Stomach (tissue), 9 donors: ENCODE results near the gene NAT9. TPM values are rescaled to one million over a fixed set of nuclear protein-coding genes. Genes with fewer than 3 reads are reported as not detected.

ENCODE experiments used
- DNase-seq, 2 donors: peaks; one replicate each; pipeline versions ENCODE4 v3.0.0 to v3.0.0-alpha.2; 2013 to 2019
- H3K27ac ChIP-seq, 5 donors: fragments of 200-600 bp in 4 of 5; sonication (generic) in 4 of 5; one replicate each; pipeline ENCODE4 v1.5.1; 2013 to 2019; ENCODE audit warnings: mild to moderate bottlenecking in 1 of 5, moderate library complexity in 1 of 5
- H3K27me3 ChIP-seq, 3 donors: fragments of 200-600 bp; sonication (generic); one replicate each; pipeline ENCODE4 v1.5.1; 2017 to 2019; ENCODE audit warnings: mixed run types in 1 of 3
- H3K36me3 ChIP-seq, 4 donors: fragments of 200-600 bp; sonication (generic); 1 replicate in 3 of 4; 2 replicates in 1 of 4; pipeline ENCODE4 v1.5.1; 2016 to 2019
- H3K4me1 ChIP-seq, 4 donors: fragments of 200-600 bp; sonication (generic); one replicate each; pipeline ENCODE4 v1.5.1; 2016 to 2019
- H3K4me3 ChIP-seq, 4 donors: fragments of 200-600 bp; sonication (generic) in 3 of 4; one replicate each; pipeline ENCODE4 v1.5.1; 2016 to 2019; ENCODE audit warnings: mild to moderate bottlenecking in 1 of 4
- H3K9me3 ChIP-seq, 4 donors: fragments of 200-600 bp; sonication (generic); one replicate each; pipeline ENCODE4 v1.5.1; 2016 to 2019
- EP300 ChIP-seq: sonication (generic); formaldehyde crosslinking; IDR thresholded peaks from one replicate; pipeline ENCODE4 v1.6.1; 2017; ENCODE audit warnings: antibody characterized with exemption
- POLR2A ChIP-seq, 4 donors: fragments of 450-650 bp; IDR thresholded peaks; one replicate each; pipeline ENCODE4 v1.6.1; 2016; ENCODE audit warnings: antibody characterized with exemption in 4 of 4, control low read depth in 2 of 4, mild to moderate bottlenecking in 1 of 4, moderate library complexity in 1 of 4
- POLR2AphosphoS5 ChIP-seq, 3 donors: sonication (generic); formaldehyde crosslinking; IDR thresholded peaks; one replicate each; pipeline ENCODE4 v1.6.1; 2016; ENCODE audit warnings: antibody characterized with exemption in 3 of 3
- WGBS, 5 donors: extraction: QIAGEN DNeasy Blood & Tissue Kit in 3 of 5; methylation state at CpG; one replicate each; pipeline versions ENCODE4 v1.1.5 to v1.1.7; 2013 to 2018; 5-methylcytosine and 5-hydroxymethylcytosine counted together
- intact Hi-C: fragments of 100-400 bp; cut with DNase I; formaldehyde crosslinking; loops from one replicate; pipeline ENCODE4 v1.15.1; 2023; ENCODE audit warnings: low total_unique reads
- polyA plus RNA-seq, 3 donors: library from polyadenylated mRNA; stranded (reverse); fragments of 200-250 nt; gene quantifications; one replicate each; pipeline ENCODE4 v1.2.3, GENCODE V29; 2013
- total RNA-seq, 5 donors: library from RNA; depleted of rRNA; stranded (reverse); fragments of >200 nt; gene quantifications; one replicate each; pipeline versions ENCODE4 v1.1.0 to v1.2.3, GENCODE V29; 2014 to 2016
- TF ChIP-seq, protein P1 (sequence below), 7 experiments: fragments of 450-650 bp in 4 of 7; fragments of 200-600 bp in 3 of 7; sonication (generic) in 3 of 7; IDR thresholded peaks; one replicate each; pipeline ENCODE4 v1.5.1; 2016 to 2019; ENCODE audit warnings: antibody characterized with exemption in 7 of 7, control low read depth in 2 of 7, mild to moderate bottlenecking in 1 of 7
- donor health status: healthy with polysubstance abuse.
- donor health status: Bipolar disorder and iron deficiency.
- donor health status: healthy.

NAT9 gene
- total and polyA plus RNA-seq, 8 donors, result 14.5 to 33.5 (median 21.9) TPM

- H3K27me3 ChIP-seq, result no peaks in the 10 kb centered on the region
- intact Hi-C loops, result loop anchor here (5.0 kb wide), 1 partner anchor 70 kb away; no protein-coding TSS in a partner anchor
- no peak for DNase-seq
- no peak overlapping the region for H3K4me3 ChIP-seq
- H3K4me1 ChIP-seq, result peaks cover 0 to 13% (median 0%) of the 10 kb centered on the region in 4 donors
- H3K27ac ChIP-seq, result no peak overlapping the region
- H3K9me3 ChIP-seq, result no peaks in the 10 kb centered on the region
- H3K36me3 ChIP-seq, result peaks cover 40 to 87% (median 81%) of the 10 kb centered on the region in 4 donors
- WGBS, 5 donors, result 89 to 96% (median 94%) methylated on average over 12 of the region's 12 CpGs
- TF ChIP-seq POLR2AphosphoS5 (IDR thresholded peaks at IDR 0.05) (no peak), EP300 (no peak), POLR2A (IDR thresholded peaks at IDR 0.05) (no peak)
- TF ChIP-seq, protein P1, sequence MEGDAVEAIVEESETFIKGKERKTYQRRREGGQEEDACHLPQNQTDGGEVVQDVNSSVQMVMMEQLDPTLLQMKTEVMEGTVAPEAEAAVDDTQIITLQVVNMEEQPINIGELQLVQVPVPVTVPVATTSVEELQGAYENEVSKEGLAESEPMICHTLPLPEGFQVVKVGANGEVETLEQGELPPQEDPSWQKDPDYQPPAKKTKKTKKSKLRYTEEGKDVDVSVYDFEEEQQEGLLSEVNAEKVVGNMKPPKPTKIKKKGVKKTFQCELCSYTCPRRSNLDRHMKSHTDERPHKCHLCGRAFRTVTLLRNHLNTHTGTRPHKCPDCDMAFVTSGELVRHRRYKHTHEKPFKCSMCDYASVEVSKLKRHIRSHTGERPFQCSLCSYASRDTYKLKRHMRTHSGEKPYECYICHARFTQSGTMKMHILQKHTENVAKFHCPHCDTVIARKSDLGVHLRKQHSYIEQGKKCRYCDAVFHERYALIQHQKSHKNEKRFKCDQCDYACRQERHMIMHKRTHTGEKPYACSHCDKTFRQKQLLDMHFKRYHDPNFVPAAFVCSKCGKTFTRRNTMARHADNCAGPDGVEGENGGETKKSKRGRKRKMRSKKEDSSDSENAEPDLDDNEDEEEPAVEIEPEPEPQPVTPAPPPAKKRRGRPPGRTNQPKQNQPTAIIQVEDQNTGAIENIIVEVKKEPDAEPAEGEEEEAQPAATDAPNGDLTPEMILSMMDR (IDR thresholded peaks at IDR 0.05), result no peak
Measured at GRCh38 chr17:74792586-74793105, 16.5 kb upstream of the NAT9 start.

GRCh38 chr17:74790161-74791058, 14.3 kb upstream of the NAT9 start:
- Histone ChIP-seq H3K27me3 (no peaks in the 10 kb centered on the region), H3K36me3 (peaks cover 36 to 75% (median 72%) of the 10 kb centered on the region in 4 donors), H3K4me3 (no peak overlapping the region), H3K9me3 (no peaks in the 10 kb centered on the region), H3K4me1 (peaks cover 0 to 13% (median 0%) of the 10 kb centered on the region in 4 donors), H3K27ac (no peak overlapping the region)
- TF ChIP-seq EP300, result no peak
- no peak for TF ChIP-seq POLR2A (IDR thresholded peaks at IDR 0.05)
- TF ChIP-seq, protein P1 (IDR thresholded peaks at IDR 0.05), result no peak
- TF ChIP-seq POLR2AphosphoS5 (IDR thresholded peaks at IDR 0.05), result no peak
- no peak for DNase-seq
- intact Hi-C loops, result loop anchor here (5.0 kb wide), 1 partner anchor 72 kb away; no protein-coding TSS in a partner anchor
- 76 to 87% (median 83%) methylated on average over 21 of the region's 21 CpGs for WGBS, 5 donors

GRCh38 chr17:74786431-74787055, 10.4 kb upstream of the NAT9 start:
- Histone ChIP-seq H3K27ac (no peak overlapping the region), H3K36me3 (peaks cover 20 to 55% (median 47%) of the 10 kb centered on the region in 4 donors), H3K9me3 (no peaks in the 10 kb centered on the region), H3K27me3 (no peaks in the 10 kb centered on the region), H3K4me3 (no peak overlapping the region), H3K4me1 (peaks cover 0 to 13% (median 0%) of the 10 kb centered on the region in 4 donors)
- no peak for DNase-seq
- TF ChIP-seq, protein P1 (IDR thresholded peaks at IDR 0.05), result no peak
- TF ChIP-seq EP300, result no peak
- no peak for TF ChIP-seq POLR2AphosphoS5 (IDR thresholded peaks at IDR 0.05)
- no peak for TF ChIP-seq POLR2A (IDR thresholded peaks at IDR 0.05)
- intact Hi-C loops, result no loop called here
- WGBS, 5 donors, result 78 to 84% (median 80%) methylated on average over 16 of the region's 16 CpGs

GRCh38 chr17:74785981-74786360, 9.8 kb upstream of the NAT9 start:
- no peaks in the 10 kb centered on the region for H3K9me3 ChIP-seq
- H3K36me3 ChIP-seq, result peaks cover 20 to 60% (median 49%) of the 10 kb centered on the region in 4 donors
- TF ChIP-seq POLR2A (IDR thresholded peaks at IDR 0.05), result no peak
- TF ChIP-seq EP300, result no peak
- TF ChIP-seq, protein P1 (IDR thresholded peaks at IDR 0.05), result no peak
- TF ChIP-seq POLR2AphosphoS5 (IDR thresholded peaks at IDR 0.05), result no peak
- intact Hi-C loops, result no loop called here
- no peak overlapping the region for H3K27ac ChIP-seq
- DNase-seq, result no peak
- WGBS, 5 donors, result 81 to 89% (median 86%) methylated on average over 9 of the region's 9 CpGs
- no peaks in the 10 kb centered on the region for H3K27me3 ChIP-seq
- peaks cover 0 to 11% (median 0%) of the 10 kb centered on the region in 4 donors for H3K4me1 ChIP-seq
- no peak overlapping the region for H3K4me3 ChIP-seq
